ENCODE data around the gene TAS2R40. TPM values are rescaled to one million over a fixed set of nuclear protein-coding genes. Genes with fewer than 3 reads are reported as not detected.
A peak's percentile ranks its signal among the peaks of the same experiment; 100 is the strongest.

TAS2R40 gene
- polyA plus RNA-seq, 3 donors, result 0.54 TPM; not detected in 2

DNA sequence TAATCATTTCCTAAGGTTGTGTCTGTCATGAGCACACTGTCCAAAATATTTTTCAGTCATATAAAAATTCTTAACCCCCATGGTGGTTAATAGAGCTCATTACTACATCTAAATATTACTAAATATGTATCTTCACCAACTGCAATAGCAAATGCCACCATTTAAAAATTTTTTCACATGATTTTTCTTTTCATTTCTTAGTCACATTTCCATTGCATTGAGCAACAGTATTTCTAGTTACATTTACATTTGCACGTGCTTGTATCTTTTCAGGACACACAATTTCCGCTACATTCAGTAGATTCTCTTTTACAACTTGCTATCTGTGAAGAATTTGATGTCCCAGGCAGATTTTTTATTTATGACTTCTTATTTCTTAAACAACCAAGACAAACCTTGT lies 5.2 kb upstream of the TAS2R40 start:
- H3K9me3 ChIP-seq (replicated peaks in 1 of 2; ENCODE audit: control insufficient read depth in 1 of 2, insufficient read depth in 1 of 2, low read length in 2 of 2), result no peaks in the 10 kb centered on the region
- H3K27me3 ChIP-seq (ENCODE audit: control insufficient read depth in 2 of 2, insufficient read depth in 2 of 2, low read length in 2 of 2), result no peaks in the 10 kb centered on the region
- intact Hi-C loops (cut with micrococcal nuclease), result loop anchor here in 1 of 2 donors (5.0 kb wide), 1 partner anchor 364 kb away; no protein-coding TSS in a partner anchor
- peaks cover 1 to 9% (median 7%) of the 10 kb centered on the region in 7 donors for H3K9me3 Mint-ChIP-seq
- H3K4me1 Mint-ChIP-seq, result peaks cover 23% of the 10 kb centered on the region
- no peak for DNase-seq
- peaks cover 3% of the 10 kb centered on the region in 2 donors for H3K4me1 ChIP-seq (ENCODE audit: control insufficient read depth in 1 of 2, insufficient read depth in 2 of 2, low read length in 2 of 2)
- no peak overlapping the region for H3K27ac Mint-ChIP-seq
- no peak overlapping the region for H3K27ac ChIP-seq (ENCODE audit: low read depth in 1 of 2, low read length in 2 of 2)
- H3K27me3 Mint-ChIP-seq (ENCODE audit: low read depth in 3 of 3), result peaks cover 0 to 3% (median 2%) of the 10 kb centered on the region in 3 donors
- H3K36me3 ChIP-seq (replicated peaks in 1 of 2; ENCODE audit: control insufficient read depth in 1 of 2, insufficient read depth in 2 of 2, low read length in 2 of 2), result no peaks in the 10 kb centered on the region
- H3K4me3 Mint-ChIP-seq, result no peak overlapping the region
- no peaks in the 10 kb centered on the region for H3K79me2 ChIP-seq (ENCODE audit: insufficient read depth, low read length)
- no peak overlapping the region for H2AFZ ChIP-seq (ENCODE audit: insufficient read depth, low read depth, low read length, poor library complexity, severe bottlenecking)
- H3K4me2 ChIP-seq (replicated peaks; ENCODE audit: extremely low read depth, low read length, poor library complexity, severe bottlenecking), result no peak overlapping the region
- no peak overlapping the region for H3K4me3 ChIP-seq (replicated peaks in 1 of 3; ENCODE audit: low read depth in 2 of 3, low read length in 3 of 3)
- 80% methylated on average over 2 of the region's 2 CpGs for WGBS (ENCODE audit: insufficient coverage)
- H3K9ac ChIP-seq (ENCODE audit: insufficient read depth, low read length, poor library complexity, severe bottlenecking), result no peak overlapping the region
- TF ChIP-seq, protein P1, sequence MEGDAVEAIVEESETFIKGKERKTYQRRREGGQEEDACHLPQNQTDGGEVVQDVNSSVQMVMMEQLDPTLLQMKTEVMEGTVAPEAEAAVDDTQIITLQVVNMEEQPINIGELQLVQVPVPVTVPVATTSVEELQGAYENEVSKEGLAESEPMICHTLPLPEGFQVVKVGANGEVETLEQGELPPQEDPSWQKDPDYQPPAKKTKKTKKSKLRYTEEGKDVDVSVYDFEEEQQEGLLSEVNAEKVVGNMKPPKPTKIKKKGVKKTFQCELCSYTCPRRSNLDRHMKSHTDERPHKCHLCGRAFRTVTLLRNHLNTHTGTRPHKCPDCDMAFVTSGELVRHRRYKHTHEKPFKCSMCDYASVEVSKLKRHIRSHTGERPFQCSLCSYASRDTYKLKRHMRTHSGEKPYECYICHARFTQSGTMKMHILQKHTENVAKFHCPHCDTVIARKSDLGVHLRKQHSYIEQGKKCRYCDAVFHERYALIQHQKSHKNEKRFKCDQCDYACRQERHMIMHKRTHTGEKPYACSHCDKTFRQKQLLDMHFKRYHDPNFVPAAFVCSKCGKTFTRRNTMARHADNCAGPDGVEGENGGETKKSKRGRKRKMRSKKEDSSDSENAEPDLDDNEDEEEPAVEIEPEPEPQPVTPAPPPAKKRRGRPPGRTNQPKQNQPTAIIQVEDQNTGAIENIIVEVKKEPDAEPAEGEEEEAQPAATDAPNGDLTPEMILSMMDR (IDR thresholded peaks at IDR 0.05), result no peak
- H3K36me3 Mint-ChIP-seq, result peaks cover 0 to 8% of the 10 kb centered on the region in 2 donors
- H4K20me1 ChIP-seq (ENCODE audit: insufficient read depth, low read length), result no peaks in the 10 kb centered on the region

DNA sequence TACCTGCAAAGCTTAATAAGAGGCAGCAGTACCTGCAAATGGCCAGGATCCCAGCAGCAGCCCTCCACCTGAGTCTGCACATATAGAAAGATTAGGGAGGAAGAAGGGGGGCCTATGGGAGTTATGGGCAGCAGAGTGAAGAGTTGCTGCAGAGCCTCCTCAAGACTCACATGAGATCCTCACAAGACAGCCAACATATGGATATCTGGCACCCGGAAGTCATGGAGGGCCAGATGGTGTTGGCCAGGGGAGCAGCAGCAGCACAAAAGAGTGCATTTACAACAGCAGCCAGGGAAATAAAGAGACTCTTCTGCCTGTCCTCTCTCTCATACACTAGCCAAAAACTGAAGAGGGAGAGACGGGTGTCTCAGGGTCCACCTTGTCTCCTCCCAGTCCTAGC lies 4.0 kb upstream of the TAS2R40 start:
- Mint-ChIP-seq H3K4me3 (no peak overlapping the region), H3K27me3 (ENCODE audit: low read depth in 3 of 3) (peaks cover 0 to 6% (median 3%) of the 10 kb centered on the region in 3 donors), H3K27ac (peak overlapping the region in 1 of 7 donors; percentile 20), H3K36me3 (peaks cover 0 to 9% of the 10 kb centered on the region in 2 donors), H3K9me3 (peaks cover 0 to 3% (median 0%) of the 10 kb centered on the region in 7 donors), H3K4me1 (peaks cover 35% of the 10 kb centered on the region)
- H3K27me3 ChIP-seq (ENCODE audit: control insufficient read depth in 2 of 2, insufficient read depth in 2 of 2, low read length in 2 of 2), result no peaks in the 10 kb centered on the region
- H3K4me3 ChIP-seq (replicated peaks in 1 of 3; ENCODE audit: low read depth in 2 of 3, low read length in 3 of 3), result no peak overlapping the region
- H4K20me1 ChIP-seq (ENCODE audit: insufficient read depth, low read length), result no peaks in the 10 kb centered on the region
- H3K9me3 ChIP-seq (replicated peaks in 1 of 2; ENCODE audit: control insufficient read depth in 1 of 2, insufficient read depth in 1 of 2, low read length in 2 of 2), result no peaks in the 10 kb centered on the region
- H2AFZ ChIP-seq (ENCODE audit: insufficient read depth, low read depth, low read length, poor library complexity, severe bottlenecking), result no peak overlapping the region
- intact Hi-C loops (cut with micrococcal nuclease), result loop anchor here in 1 of 2 donors (5.0 kb wide), 1 partner anchor 366 kb away; no protein-coding TSS in a partner anchor
- H3K79me2 ChIP-seq (ENCODE audit: insufficient read depth, low read length), result no peaks in the 10 kb centered on the region
- no peak overlapping the region for H3K9ac ChIP-seq (ENCODE audit: insufficient read depth, low read length, poor library complexity, severe bottlenecking)
- TF ChIP-seq, protein P1 (IDR thresholded peaks at IDR 0.05), result no peak
- H3K4me1 ChIP-seq (ENCODE audit: control insufficient read depth in 1 of 2, insufficient read depth in 2 of 2, low read length in 2 of 2), result peaks cover 14% of the 10 kb centered on the region in 2 donors
- H3K27ac ChIP-seq (ENCODE audit: low read depth in 1 of 2, low read length in 2 of 2), result no peak overlapping the region
- H3K36me3 ChIP-seq (replicated peaks in 1 of 2; ENCODE audit: control insufficient read depth in 1 of 2, insufficient read depth in 2 of 2, low read length in 2 of 2), result no peaks in the 10 kb centered on the region
- no CpG with 5 or more reads among the region's 2 CpGs for WGBS (ENCODE audit: insufficient coverage)
- H3K4me2 ChIP-seq (replicated peaks; ENCODE audit: extremely low read depth, low read length, poor library complexity, severe bottlenecking), result no peak overlapping the region
- no peak for DNase-seq

Measured in CD14-positive monocyte (primary cell).